Measurements from ENCODE around the gene CD74. TPM values are rescaled to one million over a fixed set of nuclear protein-coding genes. Genes with fewer than 3 reads are reported as not detected.

CD74 gene
- total and polyA plus RNA-seq, 4 donors = 176 to 327 (median 257) TPM

GRCh38 chr5:150377964-150378694 is 34.6 kb downstream of the CD74 start:
- H3K9ac ChIP-seq (ENCODE audit: low read depth in 1 of 2, low read length in 2 of 2) = no peak overlapping the region
- no peaks in the 10 kb centered on the region for H3K9me3 ChIP-seq (ENCODE audit: control insufficient read depth in 4 of 4, low read length in 3 of 4)
- TF ChIP-seq HNF4G (IDR thresholded peaks at IDR 0.05) (no peak), FOXA1 (IDR thresholded peaks at IDR 0.05) (no peak), MAX (IDR thresholded peaks at IDR 0.05) (no peak), JUND (IDR thresholded peaks at IDR 0.05) (no peak), FOXA2 (IDR thresholded peaks at IDR 0.05) (no peak), TAF1 (conservative IDR thresholded peaks at IDR 0.05) (no peak), NR2F2 (IDR thresholded peaks at IDR 0.05) (no peak), RXRA (IDR thresholded peaks at IDR 0.05) (no peak), HNF4A (conservative IDR thresholded peaks at IDR 0.05) (no peak), ATF3 (IDR thresholded peaks at IDR 0.05) (no peak), ZBTB33 (IDR thresholded peaks at IDR 0.05) (no peak), SP1 (IDR thresholded peaks at IDR 0.05) (no peak), RAD21 (IDR thresholded peaks at IDR 0.05) (no peak), YY1 (IDR thresholded peaks at IDR 0.05) (no peak), EGR1 (IDR thresholded peaks at IDR 0.05; ENCODE audit: low read depth in 2 of 2) (no peak)
- no peaks in the 10 kb centered on the region for H3K4me1 ChIP-seq (ENCODE audit: control insufficient read depth in 4 of 4, insufficient read depth in 4 of 4, low read length in 3 of 4)
- no peaks in the 10 kb centered on the region for H3K27me3 ChIP-seq (ENCODE audit: control insufficient read depth in 4 of 4, insufficient read depth in 4 of 4, low read length in 3 of 4)
- 88% methylated on average over 5 of the region's 5 CpGs for WGBS
- no peak for DNase-seq (ENCODE audit: low spot score)
- H3K4me3 ChIP-seq (ENCODE audit: low read depth in 1 of 3, low read length in 3 of 3) = no peak overlapping the region
- no peak overlapping the region for H3K27ac ChIP-seq (ENCODE audit: low read depth in 1 of 2, low read length in 2 of 2)
- H3K36me3 ChIP-seq (ENCODE audit: control insufficient read depth in 4 of 4, insufficient read depth in 3 of 4, low read depth in 1 of 4, low read length in 3 of 4) = peaks cover 35 to 92% (median 49%) of the 10 kb centered on the region in 4 donors

GRCh38 chr5:150376799-150377771 is 35.6 kb downstream of the CD74 start:
- Histone ChIP-seq H3K9ac (ENCODE audit: low read depth in 1 of 2, low read length in 2 of 2) (no peak overlapping the region), H3K4me3 (ENCODE audit: low read depth in 1 of 3, low read length in 3 of 3) (no peak overlapping the region), H3K27me3 (ENCODE audit: control insufficient read depth in 4 of 4, insufficient read depth in 4 of 4, low read length in 3 of 4) (no peaks in the 10 kb centered on the region), H3K36me3 (ENCODE audit: control insufficient read depth in 4 of 4, insufficient read depth in 3 of 4, low read depth in 1 of 4, low read length in 3 of 4) (peaks cover 31 to 89% (median 49%) of the 10 kb centered on the region in 4 donors), H3K27ac (ENCODE audit: low read depth in 1 of 2, low read length in 2 of 2) (no peak overlapping the region), H3K9me3 (ENCODE audit: control insufficient read depth in 4 of 4, low read length in 3 of 4) (no peaks in the 10 kb centered on the region), H3K4me1 (ENCODE audit: control insufficient read depth in 4 of 4, insufficient read depth in 4 of 4, low read length in 3 of 4) (no peaks in the 10 kb centered on the region)
- TF ChIP-seq FOXA1 (IDR thresholded peaks at IDR 0.05) (no peak), ATF3 (IDR thresholded peaks at IDR 0.05) (no peak), TAF1 (conservative IDR thresholded peaks at IDR 0.05) (no peak), MAX (IDR thresholded peaks at IDR 0.05) (no peak), REST (IDR thresholded peaks at IDR 0.05) (no peak), EGR1 (IDR thresholded peaks at IDR 0.05; ENCODE audit: low read depth in 2 of 2) (no peak)
- no peak for DNase-seq (ENCODE audit: low spot score)
- WGBS = 79% methylated on average over 10 of the region's 10 CpGs
